Measurements from ENCODE around the gene HIVEP1.

Gene HIVEP1

DNA sequence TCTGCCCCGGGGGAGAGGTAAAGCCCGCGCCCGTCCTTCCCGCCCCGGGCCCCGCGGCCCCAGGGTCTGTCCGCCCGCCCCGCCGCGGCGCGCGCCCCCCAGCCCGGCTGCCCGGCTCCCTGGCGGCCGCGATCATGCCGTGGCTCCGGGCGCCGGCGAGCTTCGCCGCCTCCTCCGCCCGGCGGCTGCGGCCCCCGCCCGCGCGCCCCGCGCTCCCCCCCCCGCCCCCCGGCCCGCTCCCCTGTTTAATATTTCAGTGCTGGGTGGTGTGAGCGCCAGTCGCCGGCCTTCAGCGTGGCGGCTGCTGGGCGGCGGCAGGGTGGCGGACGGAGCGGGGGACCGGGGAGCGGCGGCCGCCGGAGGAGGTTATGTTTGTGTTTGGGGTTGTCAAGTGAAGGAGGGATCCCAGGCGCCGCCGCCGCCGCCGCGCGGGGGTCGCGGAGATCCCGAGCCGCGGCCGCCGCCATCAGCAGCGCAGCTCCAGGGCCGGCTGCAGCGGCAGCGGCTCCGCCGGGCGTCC, at the start of gene HIVEP1:
HIVEP1 (plus strand) TSS at position 275 of the 520 bp plus-strand sequence. CDS start 3,317 bp downstream, outside the sequence.
- peak; percentile 35 for DNase-seq
- ATAC-seq = no peak

DNA sequence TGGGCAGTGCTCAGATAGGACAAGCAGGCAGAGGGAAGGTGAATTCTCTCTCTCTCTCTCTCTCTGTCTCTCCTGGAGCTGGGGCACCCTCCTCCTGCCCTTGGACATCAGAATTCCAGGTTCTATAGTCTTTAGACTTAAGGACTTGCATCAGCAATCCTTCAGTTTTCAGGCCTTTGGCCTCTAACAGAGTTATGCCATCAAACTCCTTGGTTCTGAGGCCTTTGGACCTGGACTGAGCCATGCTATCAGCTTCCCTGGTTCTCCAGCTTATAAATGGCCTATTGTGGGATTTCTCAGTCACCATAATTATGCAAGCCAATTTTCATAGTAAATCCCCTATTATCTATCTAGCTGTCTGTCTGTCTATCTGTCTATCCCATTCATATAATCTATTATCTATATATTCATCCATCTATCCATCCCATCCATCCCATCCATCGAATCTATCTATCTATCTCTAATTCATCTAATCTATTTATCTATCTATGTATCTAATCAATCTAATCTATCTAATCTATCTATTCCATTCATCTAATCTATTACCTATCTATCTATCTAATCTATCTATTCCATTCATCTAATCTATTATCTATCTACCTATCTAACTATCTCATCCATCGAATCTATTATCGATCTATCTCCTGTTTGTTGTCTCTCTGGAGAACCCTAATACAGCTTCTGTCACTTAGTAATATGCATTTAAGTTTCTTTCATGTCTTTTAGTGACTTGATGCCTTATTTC, 48.2 kb upstream of the HIVEP1 start:
- no peak for ATAC-seq

DNA sequence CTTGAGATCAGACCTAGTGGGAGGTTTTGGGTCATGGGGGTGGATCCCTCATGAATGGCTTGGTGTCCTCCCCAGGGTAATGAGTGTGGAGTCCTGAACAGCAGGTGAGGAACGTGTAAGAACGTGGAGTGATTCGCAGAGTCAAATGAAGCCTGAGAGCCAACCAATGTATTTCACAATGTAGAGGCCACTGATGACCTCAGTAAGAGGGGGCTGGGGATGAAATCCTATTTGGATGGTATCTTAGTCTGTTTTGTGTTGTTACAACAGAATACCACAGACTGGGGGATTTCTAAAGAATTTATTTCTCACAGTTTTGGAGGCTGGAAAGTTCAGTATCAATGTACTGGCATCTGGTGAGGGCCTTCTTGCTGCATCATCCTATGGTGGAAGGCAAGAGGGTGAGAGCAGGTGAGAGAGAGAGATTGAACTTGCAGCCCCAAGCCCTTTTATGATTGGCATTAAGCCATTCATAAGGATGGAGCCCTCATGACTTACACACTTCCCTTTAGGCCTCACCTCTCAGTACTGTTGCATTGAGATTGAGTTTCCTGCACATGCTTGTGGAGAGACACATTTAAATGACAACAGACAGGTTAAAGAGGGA, 47.3 kb upstream of the HIVEP1 start:
- no peak for ATAC-seq

More for the DNA sequence above, 48.2 kb upstream of the HIVEP1 start:
- DNase-seq = no peak

DNA sequence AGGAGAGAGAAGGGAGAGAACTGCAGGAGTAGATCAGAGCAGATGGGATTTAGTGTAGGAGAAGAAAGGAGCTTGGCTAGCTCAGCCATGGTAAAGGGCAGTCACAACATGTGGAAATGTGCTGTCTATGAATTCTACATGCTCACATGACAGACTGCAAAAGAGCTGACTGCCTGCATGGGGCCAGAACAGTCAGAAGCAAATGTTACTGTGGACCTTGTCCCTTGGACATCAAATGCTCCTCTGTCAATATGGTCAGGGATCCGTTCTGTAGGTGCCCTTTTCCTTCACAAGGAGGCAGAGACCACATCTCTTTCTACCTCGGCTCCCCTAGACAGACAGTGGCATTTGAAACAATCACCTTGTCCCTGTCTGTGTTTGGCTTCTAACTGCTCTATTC, 46.6 kb upstream of the HIVEP1 start:
- ATAC-seq = no peak
- no peak for DNase-seq

More for the DNA sequence above, 47.3 kb upstream of the HIVEP1 start:
- DNase-seq = no peak

DNA sequence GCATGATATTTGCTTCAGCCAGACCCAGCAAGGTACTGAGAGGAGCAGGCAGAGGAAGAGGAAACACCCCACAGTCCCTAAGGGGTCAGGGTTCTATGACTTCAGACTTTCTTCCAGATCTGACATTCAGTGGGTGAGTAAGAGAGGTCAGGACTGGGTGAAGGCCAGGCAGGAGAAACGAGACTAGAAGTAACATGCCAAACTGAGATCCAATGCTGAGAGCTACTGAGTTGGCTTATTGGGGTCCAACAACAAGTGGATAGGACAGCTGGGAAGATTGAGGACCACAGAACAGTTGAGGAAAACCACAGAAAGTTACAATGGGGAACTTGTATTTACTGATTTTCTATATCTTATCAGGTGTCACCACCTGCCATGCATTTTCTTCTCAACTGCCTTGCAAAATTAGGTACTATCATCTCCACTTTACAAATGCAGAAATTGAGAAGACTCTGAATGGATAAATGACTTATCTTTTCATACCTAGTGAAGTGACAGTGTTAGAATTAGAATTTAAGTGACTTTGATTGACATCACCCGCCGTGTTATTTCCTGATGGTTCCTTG, 43.8 kb upstream of the HIVEP1 start:
- ATAC-seq = peak; percentile 43

DNA sequence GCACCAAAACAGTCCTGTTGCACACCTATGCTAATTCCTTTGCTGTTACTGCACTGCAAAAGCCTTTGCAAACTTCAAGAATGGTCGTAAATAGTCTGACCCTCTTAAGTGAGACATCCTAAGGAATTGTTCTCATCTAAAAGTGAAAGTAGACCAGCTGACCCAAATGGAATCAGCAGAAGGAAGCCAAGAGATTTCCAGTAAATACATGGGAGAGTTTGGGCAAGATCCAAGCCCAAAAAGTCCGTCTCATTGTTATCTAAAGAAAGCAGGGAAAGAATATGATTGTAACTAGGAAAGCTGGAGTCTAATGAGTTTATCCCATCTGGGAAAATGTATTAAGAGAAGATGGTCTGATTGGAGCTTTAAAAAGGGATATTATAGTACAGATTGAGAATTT, 43.0 kb upstream of the HIVEP1 start:
- no peak for ATAC-seq
- DNase-seq = no peak

More for the DNA sequence above, 43.8 kb upstream of the HIVEP1 start:
- DNase-seq = no peak

DNA sequence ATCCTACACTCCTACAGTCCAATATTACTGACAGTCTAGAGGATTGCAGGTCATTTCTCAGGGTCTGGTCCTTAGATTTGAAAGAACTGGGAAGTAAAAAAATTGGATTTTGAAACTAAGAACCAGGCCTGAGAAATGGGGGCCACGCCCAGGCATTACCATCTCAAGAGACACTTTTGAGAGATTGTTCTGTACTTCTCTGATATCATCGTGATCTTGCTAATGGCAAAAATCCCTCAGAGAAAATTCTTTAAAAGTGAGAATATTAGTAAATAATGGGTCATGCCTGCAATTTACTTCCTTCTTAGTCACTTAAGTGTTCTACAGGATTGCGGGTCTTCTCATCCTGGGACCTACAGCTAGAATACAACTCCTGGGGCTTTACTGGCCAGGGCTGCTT, 42.0 kb upstream of the HIVEP1 start:
- no peak for DNase-seq
- no peak for ATAC-seq

DNA sequence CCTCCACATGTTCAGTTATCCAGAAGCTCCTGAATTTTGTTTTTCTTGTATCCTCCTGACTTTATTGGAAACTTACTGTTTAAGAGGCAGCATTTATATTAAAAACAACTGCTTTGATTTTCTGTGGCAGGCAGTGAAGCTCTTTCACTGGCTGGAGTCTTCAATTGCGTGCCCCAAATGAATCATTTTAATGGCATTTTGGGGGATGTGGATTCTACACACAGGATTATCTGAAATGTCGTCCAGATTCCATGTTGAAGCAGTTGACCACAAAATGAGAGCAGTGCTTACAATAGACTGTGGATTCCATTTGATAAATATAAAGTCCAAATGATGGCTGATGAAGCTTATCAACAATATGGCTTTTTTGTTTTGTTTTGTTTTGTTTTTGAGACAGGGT, 41.0 kb upstream of the HIVEP1 start:
- ATAC-seq (no peak), DNase-seq (no peak)

DNA sequence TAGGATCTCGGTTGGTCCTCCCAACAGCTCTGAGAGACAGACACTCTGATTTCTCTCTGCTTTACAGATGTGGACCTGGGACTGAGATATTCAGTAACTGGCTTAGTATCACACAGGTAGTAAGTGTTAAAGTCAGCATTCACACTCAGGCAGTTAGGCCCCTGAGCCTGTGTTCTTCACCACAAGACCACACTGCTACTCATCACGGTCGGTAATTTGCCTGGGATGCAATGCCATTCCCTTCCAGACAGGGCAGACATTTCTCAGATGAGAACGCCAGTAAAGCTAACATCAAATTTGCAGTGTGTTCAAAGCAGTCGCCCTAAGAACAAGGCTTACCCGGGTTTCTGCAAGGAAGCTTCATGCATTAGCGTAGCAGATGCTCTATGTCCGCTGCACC, 39.8 kb upstream of the HIVEP1 start:
- ATAC-seq = no peak
- DNase-seq = no peak

DNA sequence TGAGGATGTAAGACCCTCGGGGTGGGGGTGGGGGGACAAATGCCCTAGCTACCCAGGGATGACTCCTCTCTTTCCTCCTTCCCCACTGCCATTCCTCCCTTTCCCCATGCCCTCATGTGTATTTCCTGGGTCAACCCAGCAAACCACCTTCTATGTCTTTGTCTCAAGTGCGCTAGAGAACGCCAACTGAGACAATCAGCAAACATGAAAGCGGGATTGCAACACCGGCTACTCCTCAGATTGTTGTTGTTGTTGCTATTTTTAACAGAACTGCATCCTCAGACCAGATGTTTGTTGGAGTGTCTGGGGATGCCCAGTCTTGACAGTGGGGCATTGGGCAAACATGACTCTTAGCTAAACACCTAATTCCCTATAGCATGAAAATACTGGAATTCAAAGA, 39.3 kb upstream of the HIVEP1 start:
- DNase-seq (no peak), ATAC-seq (no peak)

DNA sequence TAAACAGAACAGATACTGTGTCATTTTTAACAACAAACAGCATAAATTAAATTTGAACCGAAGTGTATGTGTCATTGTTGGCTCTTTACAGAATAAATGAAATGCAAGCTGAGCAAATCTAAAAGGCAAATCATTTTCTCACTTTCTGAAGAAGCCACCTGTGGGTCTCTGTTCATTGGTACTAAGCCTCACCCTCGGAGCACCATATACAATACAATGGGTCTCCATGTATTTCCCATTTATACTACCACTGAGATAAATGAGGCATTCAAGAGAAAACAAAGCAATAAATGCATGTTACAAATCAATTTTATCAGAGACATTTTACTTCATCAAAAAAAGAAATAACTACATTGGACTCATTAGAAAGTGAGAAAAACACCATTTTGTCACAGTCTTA, 38.9 kb upstream of the HIVEP1 start:
- ATAC-seq = no peak
- DNase-seq = no peak

DNA sequence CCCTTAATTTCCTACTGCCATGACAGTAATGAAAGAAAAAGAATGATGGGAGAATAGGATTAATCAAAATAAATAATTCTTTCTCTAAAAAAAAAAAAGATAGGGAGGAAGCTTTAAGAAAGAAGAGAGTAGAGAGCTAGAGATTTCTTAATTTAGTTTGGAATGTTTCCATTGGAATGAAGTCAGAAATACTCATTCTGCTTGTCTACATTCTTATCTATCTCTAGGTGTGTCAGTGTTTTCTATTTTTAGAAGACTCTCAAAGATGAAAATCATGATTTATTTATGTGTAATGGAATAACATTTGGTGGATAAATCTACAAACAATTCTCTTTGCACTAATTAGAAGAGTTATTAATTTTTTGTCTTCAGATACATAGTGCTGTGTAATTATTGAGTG, 38.0 kb upstream of the HIVEP1 start:
- DNase-seq (no peak), ATAC-seq (no peak)

DNA sequence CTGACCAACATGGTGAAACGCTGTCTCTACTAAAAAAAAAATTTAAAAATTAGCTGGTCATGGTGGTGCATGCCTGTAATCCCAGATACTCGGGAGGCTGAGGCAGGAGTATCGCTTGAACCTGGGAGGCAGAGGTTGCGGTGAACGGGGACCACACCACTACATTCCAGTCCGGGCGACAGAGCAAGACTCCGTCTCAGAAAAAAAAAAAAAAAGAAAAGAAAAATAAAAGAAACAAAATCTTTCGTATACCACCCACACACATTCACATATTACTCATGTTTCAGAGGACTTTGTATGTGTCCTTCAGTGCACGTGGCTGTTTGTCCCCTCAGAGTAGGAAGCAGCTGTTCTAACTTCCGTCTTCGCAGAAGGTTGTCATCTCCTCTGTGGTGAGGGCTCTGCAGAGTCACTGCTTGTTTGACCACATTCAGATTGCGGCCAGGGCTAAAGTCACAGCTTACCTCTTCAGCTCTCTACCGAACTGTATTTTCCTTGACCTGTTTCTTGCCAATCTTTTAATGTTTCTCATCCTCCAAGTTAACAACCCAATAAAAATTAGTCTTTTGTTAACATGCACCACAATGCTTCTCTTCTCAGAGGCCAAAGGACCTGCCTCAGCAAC, 36.6 kb upstream of the HIVEP1 start:
- ATAC-seq (peak; percentile 85), DNase-seq (peak; percentile 45)

DNA sequence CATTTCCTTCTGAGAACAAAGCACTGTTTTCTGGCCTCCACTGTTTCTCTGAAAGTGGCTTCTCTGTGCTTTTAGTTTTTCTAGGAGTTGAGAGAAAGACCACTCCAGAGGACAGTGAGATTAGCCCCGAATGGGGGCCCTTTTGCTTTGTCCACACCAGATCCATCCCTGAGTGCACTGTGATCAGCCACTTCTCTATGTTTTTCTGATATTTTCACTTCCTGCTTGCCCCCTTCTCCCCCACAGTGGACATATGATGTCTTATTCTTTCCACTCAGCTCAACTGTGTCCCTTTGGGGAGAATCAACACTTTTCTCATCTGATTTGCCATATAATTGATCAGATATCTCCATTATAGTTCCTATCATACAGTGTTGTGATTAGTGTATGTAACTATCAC, 35.6 kb upstream of the HIVEP1 start:
- ATAC-seq (no peak), DNase-seq (no peak)

DNA sequence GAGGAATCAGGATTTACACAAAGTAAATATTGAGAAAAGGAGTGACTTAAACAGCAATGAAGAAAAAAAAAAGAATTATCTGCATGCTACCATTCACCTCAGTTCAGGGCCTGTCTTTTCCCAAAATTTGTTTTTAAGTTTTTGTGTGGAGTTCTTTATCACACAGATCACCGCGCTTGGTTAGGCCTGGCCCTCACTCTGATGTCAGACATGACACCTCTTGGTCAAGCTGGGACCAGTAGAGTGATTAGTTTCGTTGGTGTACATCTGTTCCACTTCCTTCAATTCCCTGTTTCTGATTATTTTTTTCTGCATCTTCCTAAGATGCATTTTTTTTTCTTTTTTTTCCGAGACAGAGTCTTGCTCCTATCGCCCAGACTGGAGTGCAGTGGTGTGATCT, 34.9 kb upstream of the HIVEP1 start:
- no peak for DNase-seq
- ATAC-seq = no peak

DNA sequence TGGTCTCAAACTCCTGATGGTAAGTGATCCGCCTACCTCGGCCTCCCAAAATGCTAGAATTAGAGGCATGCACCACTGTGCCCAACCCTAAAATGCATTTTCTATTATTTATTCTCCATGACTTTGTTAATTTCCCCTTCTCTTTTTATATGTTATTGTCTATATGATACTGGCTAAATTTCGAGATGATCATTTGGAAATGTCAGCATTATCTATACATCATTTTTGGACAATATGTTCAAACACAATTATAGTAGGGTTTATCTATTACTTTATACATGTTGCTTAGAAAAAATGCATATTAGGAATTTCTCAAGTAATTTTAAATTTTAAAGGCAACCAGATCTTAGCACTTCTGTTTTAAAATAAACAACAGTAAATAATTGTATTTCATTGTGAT, 34.4 kb upstream of the HIVEP1 start:
- ATAC-seq (no peak), DNase-seq (no peak)

DNA sequence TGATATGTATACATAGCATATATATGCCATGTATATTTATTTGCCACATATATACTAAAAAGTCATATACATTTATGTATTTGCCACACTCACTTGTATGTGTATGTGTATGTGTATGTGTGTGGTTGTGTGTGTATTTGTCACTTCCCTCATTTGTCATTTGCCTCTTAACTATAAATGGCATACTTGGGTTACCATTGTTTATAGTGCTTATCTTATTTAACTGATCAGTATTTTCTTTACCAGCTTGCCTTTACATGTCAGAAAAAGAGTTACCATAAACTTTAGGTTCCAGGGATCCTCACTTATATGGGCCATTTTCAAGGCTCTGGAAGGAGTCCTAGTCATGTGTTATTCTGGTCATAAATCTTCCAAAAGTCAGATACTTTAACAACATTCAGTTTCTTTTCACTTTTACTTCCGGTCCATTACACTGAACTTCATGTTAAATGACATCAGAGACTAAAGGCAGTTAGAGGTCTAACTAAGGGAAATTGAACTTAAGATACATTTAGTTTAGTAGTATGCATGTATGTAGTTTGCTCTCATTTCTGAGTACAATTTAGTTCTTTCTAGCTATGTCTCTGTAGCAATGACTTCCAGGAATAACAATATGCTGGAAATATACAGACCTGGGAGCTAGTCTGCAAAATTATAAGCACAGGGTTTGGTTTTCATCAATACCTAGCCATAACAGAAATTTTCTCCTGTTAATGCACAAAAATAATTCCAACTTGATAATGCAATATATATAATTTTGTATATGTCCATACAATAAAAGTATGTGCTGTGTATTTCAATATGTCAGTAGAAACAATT, 33.7 kb upstream of the HIVEP1 start:
- DNase-seq (no peak), ATAC-seq (no peak)

DNA sequence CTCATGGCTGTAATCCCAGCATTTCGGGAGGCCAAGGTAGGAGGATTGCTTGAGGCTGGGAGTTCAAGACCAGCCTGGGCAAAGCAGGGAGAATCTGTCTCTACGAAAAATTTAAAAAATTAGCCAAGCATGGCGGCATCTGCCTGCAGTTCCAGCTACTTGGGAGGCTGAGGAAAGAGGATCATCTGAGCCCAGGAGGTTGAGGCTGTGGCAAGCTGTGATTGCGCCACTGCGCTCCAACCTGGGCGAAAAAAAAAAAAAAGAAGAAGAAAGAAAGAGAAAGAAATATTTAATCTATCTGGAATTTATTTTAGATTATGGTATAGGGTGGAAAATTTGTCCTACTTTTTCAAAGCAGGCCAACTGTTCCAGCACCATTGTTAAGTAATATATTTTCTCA, 32.2 kb upstream of the HIVEP1 start:
- DNase-seq (no peak), ATAC-seq (no peak)

DNA sequence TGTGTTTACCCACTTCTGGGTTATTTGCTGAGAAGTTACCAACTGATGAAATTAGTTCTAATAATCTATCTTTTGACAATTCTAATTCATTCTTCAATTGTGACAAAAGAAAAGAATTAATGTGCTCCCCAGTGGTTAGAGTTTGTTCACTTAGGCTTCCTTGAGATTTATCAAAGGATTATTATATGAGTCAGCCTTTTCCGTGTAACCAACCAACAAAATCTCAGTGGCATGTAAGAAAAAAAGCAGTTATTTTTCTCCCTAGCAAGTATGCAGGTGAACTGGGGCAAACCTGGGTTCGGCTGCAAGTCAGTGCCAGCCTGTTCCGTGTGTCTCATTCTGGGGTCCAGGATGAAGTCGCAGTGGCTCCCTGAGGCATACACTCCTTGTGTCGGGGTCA, 28.8 kb upstream of the HIVEP1 start:
- DNase-seq (no peak), ATAC-seq (no peak)

DNA sequence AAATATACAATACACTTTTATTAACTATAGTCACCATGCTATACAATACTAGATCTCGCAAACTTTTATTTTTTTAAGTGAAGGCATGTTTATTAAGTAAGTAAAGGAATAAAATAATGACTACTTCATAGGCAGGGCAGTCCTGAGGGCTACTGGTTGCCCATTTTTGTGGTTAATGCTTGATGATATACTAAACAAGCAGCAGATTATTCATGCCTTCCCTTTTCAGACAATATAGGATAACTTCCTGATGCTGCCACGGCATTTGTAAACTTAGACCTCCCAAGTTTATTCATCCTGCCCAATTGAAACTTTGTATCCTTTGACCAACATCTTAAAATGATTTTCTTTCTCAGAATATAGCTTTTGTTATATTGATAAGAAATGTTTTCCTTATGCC, 24.7 kb upstream of the HIVEP1 start:
- DNase-seq (no peak), ATAC-seq (no peak)

DNA sequence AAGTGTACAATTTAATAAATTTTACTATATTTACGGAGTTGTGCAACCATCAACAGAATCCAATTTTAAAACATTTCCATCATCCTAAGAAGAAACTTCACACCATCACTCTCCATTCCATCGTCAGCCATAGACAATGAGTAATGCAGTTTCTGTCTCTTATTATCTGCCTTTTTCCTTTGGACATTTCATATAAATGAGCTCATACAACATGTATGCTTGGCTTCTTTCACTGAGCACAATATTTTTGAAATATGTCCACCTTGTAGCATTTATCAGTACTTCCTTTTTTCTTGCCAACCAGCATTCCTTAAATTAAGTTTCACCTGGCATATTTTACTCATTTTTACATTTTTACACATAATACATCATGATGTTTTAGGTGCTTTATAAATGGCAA, 22.7 kb upstream of the HIVEP1 start:
- ATAC-seq (no peak), DNase-seq (no peak)

DNA sequence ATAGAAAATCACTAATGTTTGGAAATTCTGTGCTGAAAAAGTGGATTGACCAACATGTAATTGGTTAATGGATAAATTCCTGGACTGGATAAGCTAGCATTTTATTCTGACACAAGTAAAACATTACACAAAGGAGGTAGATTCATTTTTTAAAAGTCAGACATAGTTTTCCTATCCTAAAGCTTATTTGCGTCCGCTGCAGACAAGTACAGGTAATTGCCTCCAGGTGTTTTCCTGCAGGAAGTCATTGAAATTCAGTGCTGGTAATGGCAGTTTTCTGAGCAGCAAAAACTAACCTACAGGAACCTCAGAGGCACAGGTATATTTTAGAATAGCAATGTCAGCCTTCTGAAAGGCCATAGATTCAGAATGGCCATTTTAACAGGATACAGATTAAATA, 20.0 kb upstream of the HIVEP1 start:
- no peak for DNase-seq
- no peak for ATAC-seq
